ENCODE measurements around the gene KPNA3. TPM values are rescaled to one million over a fixed set of nuclear protein-coding genes. Genes with fewer than 3 reads are reported as not detected.
"Not testable (repeated sequence)": the region's sequence is repeated elsewhere in the genome, so short reads cannot be mapped to it uniquely, and the experiment has no call there.

The KPNA3 gene
- total RNA-seq, 1 donor = 46.6 TPM

GRCh38 chr13:49821216-49822009 is 28.9 kb upstream of the KPNA3 start:
- peak; percentile 9 for TF ChIP-seq CTCF (IDR thresholded peaks at IDR 0.05; ENCODE audit: insufficient read depth, low read length)
- no peak overlapping the region for H3K4me3 ChIP-seq (ENCODE audit: low read depth, low read length)
- no peak for DNase-seq (ENCODE audit: low read depth)

- no peak for TF ChIP-seq CTCF (IDR thresholded peaks at IDR 0.05; ENCODE audit: insufficient read depth, low read length)
- no peak overlapping the region for H3K4me3 ChIP-seq (ENCODE audit: low read depth, low read length)
- DNase-seq (ENCODE audit: low read depth) = no peak
Observed at GRCh38 chr13:49820591-49821215, 28.2 kb upstream of the KPNA3 start.

- DNase-seq (ENCODE audit: low read depth); H3K4me3 ChIP-seq (ENCODE audit: low read depth, low read length): not testable (repeated sequence)
Observed at GRCh38 chr13:49816047-49816446, 23.6 kb upstream of the KPNA3 start.

GRCh38 chr13:49814551-49815270 is 22.2 kb upstream of the KPNA3 start:
- DNase-seq (ENCODE audit: low read depth) = no peak
- no peak overlapping the region for H3K4me3 ChIP-seq (ENCODE audit: low read depth, low read length)

GRCh38 chr13:49812812-49813211 is 20.3 kb upstream of the KPNA3 start:
- DNase-seq (ENCODE audit: low read depth) = no peak
- no peak overlapping the region for H3K4me3 ChIP-seq (ENCODE audit: low read depth, low read length)
- TF ChIP-seq CTCF (IDR thresholded peaks at IDR 0.05; ENCODE audit: insufficient read depth, low read length) = no peak

More at GRCh38 chr13:49814551-49815270, 22.2 kb upstream of the KPNA3 start:
- no peak for TF ChIP-seq CTCF (IDR thresholded peaks at IDR 0.05; ENCODE audit: insufficient read depth, low read length)

GRCh38 chr13:49811527-49811908 is 19.0 kb upstream of the KPNA3 start:
- no peak for DNase-seq (ENCODE audit: low read depth)
- no peak for TF ChIP-seq CTCF (IDR thresholded peaks at IDR 0.05; ENCODE audit: insufficient read depth, low read length)
- no peak overlapping the region for H3K4me3 ChIP-seq (ENCODE audit: low read depth, low read length)

Data from fibroblast of the aortic adventitia (primary cell).